Mucosa of stomach (tissue), 1 donor: ENCODE data around the gene LGI2.
"Not testable (repeated sequence)": the region's sequence is repeated elsewhere in the genome, so short reads cannot be mapped to it uniquely, and the experiment has no call there.

Experiments
- H3K27me3 ChIP-seq: one replicate; pipeline ENCODE4 v1.7.0; 2013; ENCODE audit warnings: mild to moderate bottlenecking, low read length; ENCODE audit not compliant: control insufficient read depth, insufficient read depth
- H3K36me3 ChIP-seq: one replicate; pipeline ENCODE4 v1.7.0; 2013; ENCODE audit warnings: low read length; ENCODE audit not compliant: control insufficient read depth, insufficient read depth
- H3K4me1 ChIP-seq: one replicate; pipeline ENCODE4 v1.7.0; 2013; ENCODE audit warnings: mild to moderate bottlenecking, low read length; ENCODE audit not compliant: control insufficient read depth, insufficient read depth
- H3K4me3 ChIP-seq: one replicate; pipeline ENCODE4 v1.7.0; 2013; ENCODE audit warnings: low read length
- H3K9ac ChIP-seq: one replicate; pipeline ENCODE4 v1.7.0; 2013; ENCODE audit warnings: mild to moderate bottlenecking, low read length, moderate library complexity
- H3K9me3 ChIP-seq: one replicate; pipeline ENCODE4 v1.7.0; 2013; ENCODE audit warnings: mild to moderate bottlenecking, low read length, moderate library complexity; ENCODE audit not compliant: control insufficient read depth
- donor health status: Pancreatic carcinoma.

LGI2 gene

GRCh38 chr4:25062098-25062497 is 31.4 kb upstream of the LGI2 start:
- Histone ChIP-seq H3K36me3 (no peaks in the 10 kb centered on the region), H3K9ac (no peak overlapping the region)

GRCh38 chr4:25061602-25062001 is 30.9 kb upstream of the LGI2 start:
- Histone ChIP-seq H3K9ac (no peak overlapping the region), H3K27me3 (peaks cover 3% of the 10 kb centered on the region), H3K4me1 (no peaks in the 10 kb centered on the region), H3K4me3 (no peak overlapping the region), H3K9me3 (no peaks in the 10 kb centered on the region), H3K36me3 (no peaks in the 10 kb centered on the region)

More at GRCh38 chr4:25062098-25062497, 31.4 kb upstream of the LGI2 start:
- H3K4me3 ChIP-seq, result no peak overlapping the region
- H3K9me3 ChIP-seq, result no peaks in the 10 kb centered on the region
- H3K27me3 ChIP-seq, result peaks cover 2% of the 10 kb centered on the region
- H3K4me1 ChIP-seq, result no peaks in the 10 kb centered on the region

GRCh38 chr4:25060963-25061340 is 30.2 kb upstream of the LGI2 start:
- Histone ChIP-seq H3K27me3 (peaks cover 3% of the 10 kb centered on the region), H3K9ac (no peak overlapping the region), H3K4me3 (no peak overlapping the region), H3K36me3 (no peaks in the 10 kb centered on the region), H3K9me3 (no peaks in the 10 kb centered on the region), H3K4me1 (no peaks in the 10 kb centered on the region)

- Histone ChIP-seq H3K36me3 (no peaks in the 10 kb centered on the region), H3K4me3 (no peak overlapping the region), H3K27me3 (peaks cover 3% of the 10 kb centered on the region), H3K4me1 (no peaks in the 10 kb centered on the region), H3K9me3 (no peaks in the 10 kb centered on the region), H3K9ac (no peak overlapping the region)
These were observed 29.7 kb upstream of the LGI2 start for GRCh38 chr4:25060241-25060962.

- Histone ChIP-seq H3K4me1 (no peaks in the 10 kb centered on the region), H3K9me3 (no peaks in the 10 kb centered on the region), H3K36me3 (no peaks in the 10 kb centered on the region), H3K9ac (no peak overlapping the region), H3K27me3 (peaks cover 3% of the 10 kb centered on the region), H3K4me3 (no peak overlapping the region)
These were observed 29.0 kb upstream of the LGI2 start for GRCh38 chr4:25059791-25060190.

- Histone ChIP-seq H3K9ac (no peak overlapping the region), H3K27me3 (peaks cover 3% of the 10 kb centered on the region), H3K9me3 (no peaks in the 10 kb centered on the region), H3K4me1 (no peaks in the 10 kb centered on the region), H3K4me3 (no peak overlapping the region), H3K36me3 (no peaks in the 10 kb centered on the region)
These were observed 28.1 kb upstream of the LGI2 start for GRCh38 chr4:25058796-25059195.

GRCh38 chr4:25057299-25057698 is 26.6 kb upstream of the LGI2 start:
- H3K9me3 ChIP-seq, result no peaks in the 10 kb centered on the region
- no peaks in the 10 kb centered on the region for H3K4me1 ChIP-seq
- no peak overlapping the region for H3K9ac ChIP-seq
- peaks cover 3% of the 10 kb centered on the region for H3K27me3 ChIP-seq
- no peaks in the 10 kb centered on the region for H3K36me3 ChIP-seq
- H3K4me3 ChIP-seq, result no peak overlapping the region

GRCh38 chr4:25052037-25052436 is 21.3 kb upstream of the LGI2 start:
- H3K4me3 ChIP-seq, H3K4me1 ChIP-seq, H3K36me3 ChIP-seq, H3K27me3 ChIP-seq, H3K9me3 ChIP-seq, H3K9ac ChIP-seq: not testable (repeated sequence)

GRCh38 chr4:25051534-25051933 is 20.8 kb upstream of the LGI2 start:
- no peaks in the 10 kb centered on the region for H3K4me1 ChIP-seq
- no peaks in the 10 kb centered on the region for H3K27me3 ChIP-seq
- no peaks in the 10 kb centered on the region for H3K36me3 ChIP-seq
- no peaks in the 10 kb centered on the region for H3K9me3 ChIP-seq
- no peak overlapping the region for H3K9ac ChIP-seq
- no peak overlapping the region for H3K4me3 ChIP-seq

GRCh38 chr4:25050370-25051078 is 19.8 kb upstream of the LGI2 start:
- Histone ChIP-seq H3K9ac (no peak overlapping the region), H3K4me1 (no peaks in the 10 kb centered on the region), H3K4me3 (no peak overlapping the region), H3K9me3 (no peaks in the 10 kb centered on the region), H3K27me3 (no peaks in the 10 kb centered on the region), H3K36me3 (no peaks in the 10 kb centered on the region)

GRCh38 chr4:25043548-25043947 is 12.8 kb upstream of the LGI2 start:
- Histone ChIP-seq H3K9ac (no peak overlapping the region), H3K4me3 (no peak overlapping the region), H3K36me3 (no peaks in the 10 kb centered on the region), H3K9me3 (no peaks in the 10 kb centered on the region), H3K27me3 (peaks cover 4% of the 10 kb centered on the region), H3K4me1 (no peaks in the 10 kb centered on the region)

GRCh38 chr4:25033526-25033925 is 2.8 kb upstream of the LGI2 start:
- Histone ChIP-seq H3K4me1 (no peaks in the 10 kb centered on the region), H3K4me3 (no peak overlapping the region), H3K36me3 (no peaks in the 10 kb centered on the region), H3K27me3 (peaks cover 35% of the 10 kb centered on the region), H3K9me3 (no peaks in the 10 kb centered on the region), H3K9ac (no peak overlapping the region)
